ENCODE results near the gene PALLD.
"Not testable (repeated sequence)": the region's sequence is repeated elsewhere in the genome, so short reads cannot be mapped to it uniquely, and the experiment has no call there.

Gene PALLD

GRCh38 chr4:168724686-168725411 is 228.0 kb downstream of the PALLD start:
- no peak for TF ChIP-seq CTCF (IDR thresholded peaks at IDR 0.05)
- no peak overlapping the region for H3K4me3 ChIP-seq
- no peak overlapping the region for H3K27ac ChIP-seq
- DNase-seq (ENCODE audit: low spot score), result no peak

- TF ChIP-seq CTCF (IDR thresholded peaks at IDR 0.05), result no peak
- no peak overlapping the region for H3K27ac ChIP-seq
These were observed 229.1 kb downstream of the PALLD start for GRCh38 chr4:168725930-168726329.

GRCh38 chr4:168727181-168727580 is 230.3 kb downstream of the PALLD start:
- H3K4me3 ChIP-seq; DNase-seq (ENCODE audit: low spot score); H3K27ac ChIP-seq: not testable (repeated sequence)

More at GRCh38 chr4:168725930-168726329, 229.1 kb downstream of the PALLD start:
- no peak overlapping the region for H3K4me3 ChIP-seq
- no peak for DNase-seq (ENCODE audit: low spot score)

- TF ChIP-seq CTCF (IDR thresholded peaks at IDR 0.05), result no peak
- Histone ChIP-seq H3K27ac (no peak overlapping the region), H3K4me3 (no peak overlapping the region)
- no peak for DNase-seq (ENCODE audit: low spot score)
These were observed 234.3 kb downstream of the PALLD start for GRCh38 chr4:168731006-168731636.

GRCh38 chr4:168731706-168732414 is 235.0 kb downstream of the PALLD start:
- DNase-seq (ENCODE audit: low spot score), result no peak
- H3K27ac ChIP-seq, result no peak overlapping the region
- no peak overlapping the region for H3K4me3 ChIP-seq
- TF ChIP-seq CTCF (IDR thresholded peaks at IDR 0.05), result no peak

- no peak for TF ChIP-seq CTCF (IDR thresholded peaks at IDR 0.05)
- Histone ChIP-seq H3K4me3 (no peak overlapping the region), H3K27ac (no peak overlapping the region)
- DNase-seq (ENCODE audit: low spot score), result no peak
These were observed 235.9 kb downstream of the PALLD start for GRCh38 chr4:168732714-168733113.

All from coronary artery (tissue), 2 donors.